GM23248 (cell line): Measurements from ENCODE around the gene HEPACAM.

ENCODE experiments used
- EZH2 ChIP-seq: fragments of 200-600 bp; sonication (generic); IDR thresholded peaks from 2 replicates; pipeline ENCODE4 v1.6.1; 2018; ENCODE audit warnings: antibody characterized with exemption, mild to moderate bottlenecking; ENCODE audit not compliant: insufficient read depth, poor library complexity, severe bottlenecking
- EZH2phosphoT487 ChIP-seq: fragments of 200-600 bp; sonication (generic); IDR thresholded peaks from 2 replicates; pipeline ENCODE4 v1.6.1; 2018; ENCODE audit warnings: antibody characterized with exemption, moderate library complexity, mild to moderate bottlenecking, low read depth; ENCODE audit not compliant: insufficient read depth

DNA sequence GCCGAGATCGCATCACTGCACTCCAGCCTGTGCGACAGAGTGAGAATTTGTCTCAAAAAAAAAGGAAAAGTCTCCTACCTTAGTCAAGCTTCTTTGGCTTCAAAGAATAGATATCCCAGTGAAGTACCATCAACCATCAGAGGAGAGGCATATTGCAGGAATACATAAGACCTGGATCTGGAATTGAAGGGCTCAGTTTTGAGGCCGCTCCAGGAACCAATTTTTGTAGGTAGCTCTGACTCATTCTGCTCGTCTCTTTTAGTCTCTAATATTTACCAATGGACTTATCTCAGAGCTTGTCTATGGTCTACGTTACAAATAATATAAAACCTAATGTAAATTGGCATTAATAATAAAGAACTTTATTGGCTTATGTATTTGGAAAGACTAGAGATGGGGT is 10.0 kb upstream of the HEPACAM start:
- TF ChIP-seq EZH2 (no peak), EZH2phosphoT487 (no peak)
